HepG2 (cell line): ENCODE results near the gene SLX4. TPM values are rescaled to one million over a fixed set of nuclear protein-coding genes. Genes with fewer than 3 reads are reported as not detected.

ENCODE experiments used
- ATAD3A ChIP-seq: sonication (generic); formaldehyde crosslinking; IDR thresholded peaks from 2 replicates; pipeline ENCODE4 v1.4.0; 2020; ENCODE audit warnings: missing genetic modification reagents
- KDM4B ChIP-seq: sonication (generic); formaldehyde crosslinking; IDR thresholded peaks from 2 replicates; pipeline ENCODE4 v1.4.0; 2020; ENCODE audit warnings: missing genetic modification reagents
- KLF12 ChIP-seq: sonication (generic); formaldehyde crosslinking; IDR thresholded peaks from 2 replicates; pipeline ENCODE4 v1.4.0; 2020; ENCODE audit warnings: missing genetic modification reagents, borderline replicate concordance
- KMT2A ChIP-seq: sonication (generic); formaldehyde crosslinking; IDR thresholded peaks from 2 replicates; pipeline ENCODE4 v1.4.0; 2020; ENCODE audit warnings: missing genetic modification reagents
- MIXL1 ChIP-seq: IDR thresholded peaks from 2 replicates; pipeline ENCODE4 v1.6.1; 2016
- NFRKB ChIP-seq: fragments of 450-650 bp; IDR thresholded peaks from 2 replicates; pipeline ENCODE4 v1.6.1; 2017
- PHB2 ChIP-seq: fragments of 450-650 bp; IDR thresholded peaks from 2 replicates; pipeline ENCODE4 v1.6.1; 2018; ENCODE audit not compliant: partially characterized antibody
- POGZ ChIP-seq: sonication (generic); formaldehyde crosslinking; IDR thresholded peaks from 2 replicates; pipeline ENCODE4 v1.4.0; 2020; ENCODE audit warnings: mild to moderate bottlenecking, missing genetic modification reagents
- POLR2AphosphoS2 ChIP-seq: IDR thresholded peaks from 2 replicates; pipeline ENCODE4 v1.6.1; 2011; ENCODE audit warnings: low read depth, low read length, improper control_type of control experiment
- POLR2AphosphoS5 ChIP-seq: IDR thresholded peaks from 2 replicates; pipeline ENCODE4 v1.6.1; 2012; ENCODE audit warnings: low read depth, low read length
- RXRA ChIP-seq: sonication (generic); formaldehyde crosslinking; IDR thresholded peaks from 2 replicates; pipeline ENCODE4 v1.5.1; 2020; ENCODE audit warnings: missing genetic modification reagents
- THAP11 ChIP-seq: IDR thresholded peaks from 2 replicates; pipeline ENCODE4 v1.6.1; 2016; ENCODE audit warnings: missing biosample characterization, missing genetic modification reagents
- THAP7 ChIP-seq: sonication (generic); formaldehyde crosslinking; IDR thresholded peaks from 2 replicates; pipeline ENCODE4 v1.8.1; 2023; ENCODE audit warnings: mild to moderate bottlenecking, missing genetic modification reagents
- ZNF383 ChIP-seq: sonication (generic); formaldehyde crosslinking; IDR thresholded peaks from 2 replicates; pipeline ENCODE4 v1.4.0; 2020; ENCODE audit warnings: missing genetic modification reagents, mild to moderate bottlenecking, borderline replicate concordance
- ZNF407 ChIP-seq: sonication (generic); formaldehyde crosslinking; IDR thresholded peaks from one replicate; pipeline ENCODE4 v1.5.1; 2020; ENCODE audit warnings: mild to moderate bottlenecking, missing genetic modification reagents; ENCODE audit errors: not compliant biosample characterization
- ZNF451 ChIP-seq: sonication (generic); formaldehyde crosslinking; IDR thresholded peaks from 2 replicates; pipeline ENCODE4 v1.5.0; 2020; ENCODE audit warnings: mild to moderate bottlenecking, missing genetic modification reagents
- ZNF484 ChIP-seq: sonication (generic); formaldehyde crosslinking; IDR thresholded peaks from 2 replicates; pipeline ENCODE4 v1.5.1; 2020; ENCODE audit warnings: mild to moderate bottlenecking, low read depth, missing genetic modification reagents, borderline replicate concordance
- ZNF512 ChIP-seq: sonication (generic); formaldehyde crosslinking; IDR thresholded peaks from 2 replicates; pipeline ENCODE4 v1.4.0; 2020; ENCODE audit warnings: mild to moderate bottlenecking, missing genetic modification reagents
- ZNF564 ChIP-seq: sonication (generic); formaldehyde crosslinking; IDR thresholded peaks from 2 replicates; pipeline ENCODE4 v1.8.1; 2023; ENCODE audit warnings: mild to moderate bottlenecking, missing genetic modification reagents
- ZNF616 ChIP-seq: sonication (generic); formaldehyde crosslinking; IDR thresholded peaks from 2 replicates; pipeline ENCODE4 v1.5.0; 2020; ENCODE audit warnings: low read depth, mild to moderate bottlenecking, missing genetic modification reagents
- ZNF7 ChIP-seq: IDR thresholded peaks from 2 replicates; pipeline ENCODE4 v1.6.1; 2016; ENCODE audit warnings: missing biosample characterization, missing genetic modification reagents
- ZNF879 ChIP-seq: sonication (generic); formaldehyde crosslinking; IDR thresholded peaks from 2 replicates; pipeline ENCODE4 v1.8.1; 2023; ENCODE audit warnings: missing genetic modification reagents
- polyA plus RNA-seq, 8 experiments: library from polyadenylated mRNA; depleted of rRNA in 3 of 8; stranded (reverse) in 7 of 8; unstranded in 1 of 8; fragments of >200 nt; fragmentation: Illumina TruSeq in 4 of 8; extraction: Trizol in 4 of 8; gene quantifications; 2 replicates each; pipeline versions ENCODE4 v1.2.1 to v1.2.3, GENCODE V29; 2011 to 2016; ENCODE audit warnings: low read depth in 4 of 8, missing spikeins in 1 of 8, mixed read lengths in 1 of 8; ENCODE audit not compliant: insufficient read depth in 1 of 8
- total RNA-seq, 5 experiments: library from RNA; depleted of rRNA; stranded (reverse); fragments of >200 nt; fragmentation: Illumina TruSeq; extraction: Trizol; gene quantifications; 2 replicates each; pipeline ENCODE4 v1.2.3, GENCODE V29; 2016; ENCODE audit warnings: low read depth in 1 of 5

Gene SLX4
- total and polyA plus RNA-seq, 2 of the 13 experiments (the other 11 are each of a cell fraction or from before 2014, with no cell fraction given), result 1.1 to 3.6 TPM

GRCh38 chr16:3611146-3611975 lies at the start of gene SLX4 (continued):
- TF ChIP-seq THAP7, result peak; percentile 95
- TF ChIP-seq THAP11 (CRISPR knock-in tag), result peak; percentile 80
- no peak for TF ChIP-seq ATAD3A (CRISPR knock-in tag)
- TF ChIP-seq ZNF512 (CRISPR knock-in tag), result no peak
- peak; percentile 25; the same call in 1 of the 2 replicates for TF ChIP-seq KLF12
- no peak for TF ChIP-seq ZNF407 (CRISPR knock-in tag)
- TF ChIP-seq MIXL1 (CRISPR knock-in tag), result no peak
- TF ChIP-seq ZNF879 (CRISPR knock-in tag), result no peak
- no peak for TF ChIP-seq ZNF7
- no peak for TF ChIP-seq PHB2
- TF ChIP-seq POLR2AphosphoS5, result peak; percentile 73
- TF ChIP-seq POGZ (CRISPR knock-in tag), result 0 out of 2 replicates have a peak, but pooled peaks have one; percentile 22
- TF ChIP-seq KDM4B (CRISPR knock-in tag), result no peak
- no peak for TF ChIP-seq POLR2AphosphoS2
- TF ChIP-seq KMT2A, result no peak; the same call in none of the 2 replicates
- no peak for TF ChIP-seq ZNF564
- TF ChIP-seq RXRA (CRISPR knock-in tag), result peak; percentile 22; the same call in 1 of the 2 replicates
- no peak for TF ChIP-seq ZNF451 (CRISPR knock-in tag)
- TF ChIP-seq NFRKB, result no peak
- TF ChIP-seq ZNF616, result no peak
- TF ChIP-seq ZNF383, result no peak
- TF ChIP-seq ZNF484, result no peak
